ENCODE measurements around the gene SLC22A6.

SLC22A6 gene

DNA sequence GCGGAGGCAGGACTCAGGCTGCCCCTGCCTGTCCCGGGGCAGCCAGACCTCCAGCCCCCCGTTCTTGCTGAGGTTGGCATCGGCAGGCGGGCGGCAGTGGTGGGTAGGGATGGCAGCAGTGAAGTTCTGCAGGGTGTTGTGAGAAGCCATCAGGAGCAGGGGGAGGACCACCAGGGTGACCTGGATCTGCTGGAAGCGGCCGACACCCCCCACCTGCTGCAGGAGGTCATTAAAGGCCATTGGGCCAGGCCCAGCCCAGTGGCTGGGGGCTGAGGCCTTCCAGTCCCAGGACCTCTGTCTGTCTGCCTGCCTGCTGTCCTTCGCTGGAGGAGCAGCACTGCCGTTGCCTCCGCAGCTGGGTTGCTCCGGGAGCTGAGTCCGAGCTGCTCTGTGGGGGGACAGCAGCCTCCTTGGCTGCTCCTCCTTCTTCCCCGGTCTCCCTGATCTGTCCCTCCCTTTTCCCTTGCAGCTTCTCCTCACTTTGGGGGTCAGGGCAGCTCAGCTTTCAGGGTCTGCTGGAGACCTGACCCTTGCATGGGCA is at the start of gene SLC22A6:
Gene SLC22A6, minus strand, starts transcription at position 517 of the 541 bp plus-strand sequence. Its CDS starts 277 bp downstream, at position 240.
- TF ChIP-seq, protein P1, sequence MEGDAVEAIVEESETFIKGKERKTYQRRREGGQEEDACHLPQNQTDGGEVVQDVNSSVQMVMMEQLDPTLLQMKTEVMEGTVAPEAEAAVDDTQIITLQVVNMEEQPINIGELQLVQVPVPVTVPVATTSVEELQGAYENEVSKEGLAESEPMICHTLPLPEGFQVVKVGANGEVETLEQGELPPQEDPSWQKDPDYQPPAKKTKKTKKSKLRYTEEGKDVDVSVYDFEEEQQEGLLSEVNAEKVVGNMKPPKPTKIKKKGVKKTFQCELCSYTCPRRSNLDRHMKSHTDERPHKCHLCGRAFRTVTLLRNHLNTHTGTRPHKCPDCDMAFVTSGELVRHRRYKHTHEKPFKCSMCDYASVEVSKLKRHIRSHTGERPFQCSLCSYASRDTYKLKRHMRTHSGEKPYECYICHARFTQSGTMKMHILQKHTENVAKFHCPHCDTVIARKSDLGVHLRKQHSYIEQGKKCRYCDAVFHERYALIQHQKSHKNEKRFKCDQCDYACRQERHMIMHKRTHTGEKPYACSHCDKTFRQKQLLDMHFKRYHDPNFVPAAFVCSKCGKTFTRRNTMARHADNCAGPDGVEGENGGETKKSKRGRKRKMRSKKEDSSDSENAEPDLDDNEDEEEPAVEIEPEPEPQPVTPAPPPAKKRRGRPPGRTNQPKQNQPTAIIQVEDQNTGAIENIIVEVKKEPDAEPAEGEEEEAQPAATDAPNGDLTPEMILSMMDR (IDR thresholded peaks at IDR 0.05; ENCODE audit: low read depth, low read length), result no peak
- no peak for DNase-seq (ENCODE audit: low read depth in 2 of 2)
- H3K4me3 ChIP-seq (replicated peaks in 1 of 2; ENCODE audit: low read depth in 2 of 2, low read length in 2 of 2), result no peak within 1 kb of the TSS

- DNase-seq (ENCODE audit: low read depth in 2 of 2), result no peak
- TF ChIP-seq, protein P1 (IDR thresholded peaks at IDR 0.05; ENCODE audit: low read depth, low read length), result no peak
- no peak overlapping the region for H3K4me3 ChIP-seq (replicated peaks in 1 of 2; ENCODE audit: low read depth in 2 of 2, low read length in 2 of 2)
These were observed 47.7 kb upstream of the SLC22A6 start for GRCh38 chr11:63032457-63032856.

GRCh38 chr11:63023841-63024648 is 39.3 kb upstream of the SLC22A6 start:
- peak; percentile 73 to 78 for DNase-seq (ENCODE audit: low read depth in 2 of 2)
- TF ChIP-seq, protein P1 (IDR thresholded peaks at IDR 0.05; ENCODE audit: low read depth, low read length), result peak; percentile 100
- no peak overlapping the region for H3K4me3 ChIP-seq (replicated peaks in 1 of 2; ENCODE audit: low read depth in 2 of 2, low read length in 2 of 2)

- TF ChIP-seq, protein P1 (IDR thresholded peaks at IDR 0.05; ENCODE audit: low read depth, low read length), result no peak
- H3K4me3 ChIP-seq (replicated peaks in 1 of 2; ENCODE audit: low read depth in 2 of 2, low read length in 2 of 2), result no peak overlapping the region
- DNase-seq (ENCODE audit: low read depth in 2 of 2), result no peak
These were observed 38.6 kb upstream of the SLC22A6 start for GRCh38 chr11:63023222-63023814.

GRCh38 chr11:63022441-63022840 is 37.7 kb upstream of the SLC22A6 start:
- TF ChIP-seq, protein P1 (IDR thresholded peaks at IDR 0.05; ENCODE audit: low read depth, low read length), result no peak
- no peak for DNase-seq (ENCODE audit: low read depth in 2 of 2)
- H3K4me3 ChIP-seq (replicated peaks in 1 of 2; ENCODE audit: low read depth in 2 of 2, low read length in 2 of 2), result no peak overlapping the region

DNA sequence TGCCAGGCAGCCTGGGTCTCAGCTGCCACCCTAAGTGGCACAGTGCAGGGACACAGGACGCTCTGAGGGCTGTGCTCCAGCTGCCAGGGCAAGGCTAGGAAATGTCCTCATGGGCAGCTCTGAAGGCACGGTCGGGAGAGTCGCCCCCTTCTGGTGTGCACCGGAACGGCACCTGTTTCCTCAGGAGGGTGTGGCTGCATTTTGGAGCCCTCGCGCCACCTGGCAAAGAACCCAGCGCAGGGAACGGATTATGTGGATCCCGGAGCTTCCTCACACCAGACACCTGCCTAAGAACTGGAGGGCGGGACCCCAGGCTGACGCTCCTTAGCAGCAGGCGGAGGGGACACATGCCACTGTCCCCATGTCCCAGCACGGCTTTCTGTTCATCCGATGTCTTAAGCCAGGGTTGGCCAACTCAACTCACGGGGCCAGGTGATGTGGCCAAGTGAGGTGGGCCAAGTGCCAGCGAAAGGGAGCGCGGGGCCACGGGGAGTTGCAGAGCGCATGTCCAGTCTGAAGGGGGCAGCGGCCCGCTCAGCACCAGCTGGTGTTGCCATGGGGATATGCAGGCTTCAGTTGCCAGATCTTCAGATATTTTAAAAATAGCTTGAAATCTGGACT is 36.0 kb upstream of the SLC22A6 start:
- TF ChIP-seq, protein P1 (IDR thresholded peaks at IDR 0.05; ENCODE audit: low read depth, low read length), result peak; percentile 51
- no peak for DNase-seq (ENCODE audit: low read depth in 2 of 2)
- H3K4me3 ChIP-seq (replicated peaks in 1 of 2; ENCODE audit: low read depth in 2 of 2, low read length in 2 of 2), result no peak overlapping the region

Measured in cardiac fibroblast (primary cell).